Natural killer cell (primary cell): ENCODE results near the gene SORT1. TPM values are rescaled to one million over a fixed set of nuclear protein-coding genes. Genes with fewer than 3 reads are reported as not detected.

Experiments
- ATAC-seq, 3 donors: fragments of 150-1000 bp in 2 of 3; fragments of 200-7000 bp in 1 of 3; cut with Tn5 transposase; 1 replicate in 1 of 3; 2 replicates in 2 of 3; pipeline ENCODE4 v1.10.0; 2021; ENCODE audit warnings: mild to moderate bottlenecking in 2 of 3, moderate library complexity in 2 of 3
- DNase-seq, 2 donors: peaks; one replicate each; pipeline versions ENCODE4 v3.0.0 to v3.0.0-alpha.2; 2013 to 2021; ENCODE audit warnings: mixed read lengths in 1 of 2
- H3K27ac ChIP-seq: one replicate; pipeline ENCODE4 v1.5.1; 2013; ENCODE audit warnings: mild to moderate bottlenecking, low read length
- H3K27me3 ChIP-seq: one replicate; pipeline ENCODE4 v1.6.1; 2013; ENCODE audit warnings: low read length; ENCODE audit not compliant: control insufficient read depth, insufficient read depth
- H3K36me3 ChIP-seq: one replicate; pipeline ENCODE4 v1.6.1; 2013; ENCODE audit warnings: low read length; ENCODE audit not compliant: control insufficient read depth, insufficient read depth
- H3K4me1 ChIP-seq: one replicate; pipeline ENCODE4 v1.6.1; 2013; ENCODE audit warnings: low read length; ENCODE audit not compliant: control insufficient read depth, insufficient read depth
- H3K4me3 ChIP-seq: one replicate; pipeline ENCODE4 v1.5.1; 2013; ENCODE audit warnings: low read length
- H3K9me3 ChIP-seq: one replicate; pipeline ENCODE4 v1.6.1; 2013; ENCODE audit warnings: low read length; ENCODE audit not compliant: control insufficient read depth, insufficient read depth
- H3K27ac Mint-ChIP-seq, 2 donors: one replicate each; pipeline ENCODE4 v1.8.0; 2022; ENCODE audit warnings: mild to moderate bottlenecking in 2 of 2, mixed read lengths in 2 of 2, moderate library complexity in 1 of 2
- H3K27me3 Mint-ChIP-seq, 2 donors: one replicate each; pipeline ENCODE4 v1.8.0; 2022; ENCODE audit warnings: low read depth in 2 of 2, mixed read lengths in 2 of 2
- H3K36me3 Mint-ChIP-seq: one replicate; pipeline ENCODE4 v1.8.0; 2022; ENCODE audit warnings: mixed read lengths
- H3K4me1 Mint-ChIP-seq, 2 donors: one replicate each; pipeline ENCODE4 v1.8.0; 2022; ENCODE audit warnings: mixed read lengths in 2 of 2
- H3K4me3 Mint-ChIP-seq: one replicate; pipeline ENCODE4 v1.8.0; 2022; ENCODE audit warnings: mild to moderate bottlenecking, moderate library complexity, mixed read lengths
- H3K9me3 Mint-ChIP-seq, 2 donors: one replicate each; pipeline ENCODE4 v1.8.0; 2022; ENCODE audit warnings: mixed read lengths in 2 of 2
- CTCF ChIP-seq: fragments of 200-600 bp; IDR thresholded peaks from one replicate; pipeline ENCODE4 v1.8.0; 2022; ENCODE audit warnings: antibody characterized with exemption
- WGBS: methylation state at CpG from one replicate; pipeline ENCODE4 v1.1.7; 2013; ENCODE audit warnings: missing lambda C conversion rate; ENCODE audit not compliant: insufficient coverage; 5-methylcytosine and 5-hydroxymethylcytosine counted together
- intact Hi-C: fragments of 100-400 bp; cut with micrococcal nuclease; formaldehyde crosslinking; loops from one replicate; pipeline ENCODE4 v1.14.2; 2022
- total RNA-seq, 4 donors: library from RNA; stranded (reverse); fragments of 120-200 nt in 1 of 4; gene quantifications; one replicate each; pipeline versions ENCODE4 v1.2.3 to v1.2.4, GENCODE V29; 2013 to 2022

The SORT1 gene
- total RNA-seq, 3 donors from 2014 or later (not counting 1 experiment from before 2014, with no cell fraction given), result 2.7 to 7.1 (median 3.7) TPM

DNA sequence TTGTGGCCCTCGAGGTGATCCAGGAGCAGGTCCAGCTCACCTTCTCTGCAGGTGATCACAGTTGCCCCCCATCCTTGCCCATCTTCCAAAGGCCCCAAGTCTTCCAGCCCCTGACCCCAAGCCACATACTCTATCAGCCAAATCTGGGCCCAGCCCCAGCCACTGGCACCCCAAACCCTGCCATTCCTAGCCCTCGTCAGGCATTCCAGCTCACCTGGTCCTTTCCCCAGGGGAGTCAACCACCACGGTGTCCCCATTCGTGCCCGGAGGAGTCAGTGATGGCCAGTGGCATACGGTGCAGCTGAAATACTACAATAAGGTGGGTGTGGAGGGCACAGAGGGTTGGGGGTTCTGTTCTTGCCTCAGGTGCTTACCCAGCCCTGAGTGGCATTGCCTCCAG, 136.1 kb downstream of the SORT1 start:
- intact Hi-C loops, result loop anchor here (5.0 kb wide), 1 partner anchor 231 kb away; the partner anchor contains the start of gene CYB561D1

DNA sequence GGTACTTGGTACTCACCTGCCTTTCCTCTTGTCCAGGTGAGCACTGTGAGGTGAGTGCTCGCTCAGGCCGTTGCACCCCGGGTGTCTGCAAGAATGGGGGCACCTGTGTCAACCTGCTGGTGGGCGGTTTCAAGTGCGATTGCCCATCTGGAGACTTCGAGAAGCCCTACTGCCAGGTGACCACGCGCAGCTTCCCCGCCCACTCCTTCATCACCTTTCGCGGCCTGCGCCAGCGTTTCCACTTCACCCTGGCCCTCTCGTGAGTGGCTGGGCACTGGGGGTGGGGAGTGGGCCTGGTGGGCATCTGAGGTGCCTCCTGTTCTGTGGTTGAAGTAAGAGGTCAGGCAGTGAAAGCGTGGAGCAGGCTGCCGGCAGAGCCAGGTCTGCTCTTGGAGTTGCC, 136.7 kb downstream of the SORT1 start:
- no peak overlapping the region for H3K4me3 Mint-ChIP-seq
- no peaks in the 10 kb centered on the region for H3K36me3 Mint-ChIP-seq
- no peak overlapping the region for H3K27ac Mint-ChIP-seq
- H3K4me1 Mint-ChIP-seq, result peaks cover 0 to 19% of the 10 kb centered on the region in 2 donors
- TF ChIP-seq CTCF, result no peak
- no peaks in the 10 kb centered on the region for H3K9me3 Mint-ChIP-seq
- DNase-seq (no peak), ATAC-seq (no peak)
- Histone ChIP-seq H3K36me3 (no peaks in the 10 kb centered on the region), H3K27me3 (no peaks in the 10 kb centered on the region), H3K4me1 (peaks cover 7% of the 10 kb centered on the region), H3K27ac (no peak overlapping the region), H3K4me3 (no peak overlapping the region), H3K9me3 (no peaks in the 10 kb centered on the region)
- intact Hi-C loops, result loop anchor here (5.0 kb wide), 1 partner anchor 231 kb away; the partner anchor contains the start of gene CYB561D1
- WGBS, result 92% methylated on average over 16 of the region's 16 CpGs
- H3K27me3 Mint-ChIP-seq, result no peaks in the 10 kb centered on the region

More for the DNA sequence above, 136.1 kb downstream of the SORT1 start:
- WGBS, result 88% methylated on average over 6 of the region's 6 CpGs
- H3K9me3 ChIP-seq, result no peaks in the 10 kb centered on the region
- Mint-ChIP-seq H3K36me3 (no peaks in the 10 kb centered on the region), H3K9me3 (no peaks in the 10 kb centered on the region), H3K4me3 (no peak overlapping the region), H3K27ac (no peak overlapping the region), H3K4me1 (peaks cover 0 to 17% of the 10 kb centered on the region in 2 donors), H3K27me3 (no peaks in the 10 kb centered on the region)
- DNase-seq (no peak), ATAC-seq (no peak)
- H3K4me3 ChIP-seq, result no peak overlapping the region
- no peaks in the 10 kb centered on the region for H3K27me3 ChIP-seq
- H3K4me1 ChIP-seq, result peaks cover 7% of the 10 kb centered on the region
- H3K36me3 ChIP-seq, result no peaks in the 10 kb centered on the region
- no peak for TF ChIP-seq CTCF
- no peak overlapping the region for H3K27ac ChIP-seq

DNA sequence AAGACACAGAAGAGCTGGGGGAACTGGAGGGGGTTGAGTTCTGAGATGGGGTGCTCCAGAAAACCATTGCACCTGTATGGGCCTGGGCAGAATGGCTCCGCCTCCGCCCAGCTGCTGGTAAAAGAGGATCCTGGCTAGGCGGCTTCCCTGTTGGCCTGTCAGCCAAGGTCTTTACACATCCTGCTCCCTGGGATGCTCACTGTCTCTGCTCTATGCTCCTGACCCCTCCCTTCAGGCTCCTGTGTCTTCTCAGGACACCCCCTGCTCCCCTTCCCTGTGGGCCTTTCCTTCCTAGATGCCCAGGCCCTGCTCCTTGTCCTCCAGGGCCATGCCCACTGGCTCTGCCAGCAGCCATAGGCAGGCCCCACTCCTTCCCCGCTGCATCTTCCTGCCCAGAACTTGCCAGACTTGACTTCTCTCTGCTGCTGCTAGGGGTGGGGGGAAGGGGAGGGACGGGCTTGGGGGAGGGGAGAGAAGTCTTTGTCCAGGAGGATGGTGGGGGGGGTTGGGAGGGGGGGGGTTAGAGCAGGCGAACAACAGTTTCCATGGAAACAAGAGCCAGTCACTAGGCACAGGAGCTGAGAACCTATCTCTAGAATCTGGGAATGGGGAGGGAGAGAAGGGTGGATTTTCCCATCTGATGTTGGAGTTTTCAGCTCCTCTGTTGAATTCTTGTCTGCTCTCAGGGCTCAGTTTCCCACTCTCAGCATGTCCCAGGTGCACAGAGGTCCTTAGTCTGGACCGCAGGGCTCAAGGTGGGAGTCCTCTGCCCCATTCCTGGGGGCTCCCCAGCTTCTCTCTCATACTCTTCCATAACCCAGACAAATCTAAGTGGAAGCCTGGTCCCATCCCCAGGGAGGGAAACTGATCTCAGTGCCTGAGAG, 137.8 kb downstream of the SORT1 start:
- H3K27ac Mint-ChIP-seq, result no peak overlapping the region

More for the DNA sequence above, 137.8 kb downstream of the SORT1 start:
- H3K27me3 ChIP-seq, result no peaks in the 10 kb centered on the region
- H3K4me3 Mint-ChIP-seq, result no peak overlapping the region
- no peaks in the 10 kb centered on the region for H3K36me3 Mint-ChIP-seq
- 94% methylated on average over 6 of the region's 7 CpGs for WGBS
- TF ChIP-seq CTCF, result no peak
- H3K27me3 Mint-ChIP-seq, result no peaks in the 10 kb centered on the region
- no peak overlapping the region for H3K27ac ChIP-seq
- no peaks in the 10 kb centered on the region for H3K9me3 ChIP-seq
- ATAC-seq, result no peak
- no peak overlapping the region for H3K4me3 ChIP-seq
- no peaks in the 10 kb centered on the region for H3K36me3 ChIP-seq
- H3K4me1 ChIP-seq, result peaks cover 7% of the 10 kb centered on the region
- DNase-seq, result no peak
- H3K9me3 Mint-ChIP-seq, result no peaks in the 10 kb centered on the region
- peaks cover 0 to 30% of the 10 kb centered on the region in 2 donors for H3K4me1 Mint-ChIP-seq
- intact Hi-C loops, result loop anchor here (5.0 kb wide), 1 partner anchor 232 kb away; the partner anchor contains the start of gene CYB561D1

Other genes starting within 250 kb of the SORT1 start
- gene SARS1, start 184.0 kb downstream of the SORT1 start, total RNA-seq, result 100 to 1,000 TPM in 2 of 3 donors, 10 to 100 TPM in 1; 95.6 to 122 (median 106) TPM
- 1 to 10 TPM; 7.1 to 9.7 (median 7.4) TPM for gene CELSR2, start 148.4 kb downstream of the SORT1 start, total RNA-seq
- gene PSRC1, start 114.8 kb downstream of the SORT1 start, total RNA-seq, result 1 to 10 TPM; 1.1 to 2.4 (median 1.9) TPM
- not detected for gene MYBPHL, start 90.9 kb downstream of the SORT1 start, total RNA-seq
- 10 to 100 TPM; 54.7 to 76.0 (median 59.6) TPM for gene PSMA5, start 28.5 kb upstream of the SORT1 start, total RNA-seq
- not detected for gene SYPL2, start 68.6 kb upstream of the SORT1 start, total RNA-seq
- gene ATXN7L2, start 86.0 kb upstream of the SORT1 start, total RNA-seq, result 10 to 100 TPM; 16.4 to 18.5 (median 18.3) TPM
- gene CYB561D1, start 96.2 kb upstream of the SORT1 start, total RNA-seq, result 10 to 100 TPM; 21.1 to 36.0 (median 34.7) TPM
- gene AMIGO1, start 111.8 kb upstream of the SORT1 start, total RNA-seq, result 10 to 100 TPM in 1 of 3 donors, 1 to 10 TPM in 2; 5.0 to 10.7 (median 7.8) TPM
- gene GPR61, start 142.0 kb upstream of the SORT1 start, total RNA-seq, result under 1 TPM in 2 of 3 donors, not detected in 1; 0.75 to 0.91 TPM
- 1 to 10 TPM; 6.1 to 7.6 (median 6.9) TPM for gene GNAI3, start 150.7 kb upstream of the SORT1 start, total RNA-seq
- gene GNAT2, start 221.7 kb upstream of the SORT1 start, total RNA-seq, result not detected
- 100 to 1,000 TPM; 200 to 271 (median 243) TPM for gene AMPD2, start 221.9 kb upstream of the SORT1 start, total RNA-seq